ENCODE measurements around the gene ALG3.

Gene ALG3

GRCh38 chr3:184203526-184203925 is 45.2 kb downstream of the ALG3 start:
- Histone ChIP-seq H3K9ac (ENCODE audit: low read length in 5 of 5) (no peak overlapping the region), H3K9me3 (ENCODE audit: control insufficient read depth in 5 of 5, low read length in 5 of 5) (no peaks in the 10 kb centered on the region), H3K4me1 (ENCODE audit: control insufficient read depth in 5 of 5, insufficient read depth in 5 of 5, low read length in 5 of 5) (no peaks in the 10 kb centered on the region), H3K27me3 (ENCODE audit: control insufficient read depth in 5 of 5, insufficient read depth in 4 of 5, low read length in 5 of 5) (peaks cover 0 to 8% (median 2%) of the 10 kb centered on the region in 5 donors), H3K36me3 (ENCODE audit: control insufficient read depth in 5 of 5, insufficient read depth in 5 of 5, low read length in 5 of 5) (no peaks in the 10 kb centered on the region), H3K27ac (ENCODE audit: low read depth, low read length) (no peak overlapping the region), H3K4me3 (ENCODE audit: low read depth in 1 of 5, low read length in 5 of 5) (no peak overlapping the region)

DNA sequence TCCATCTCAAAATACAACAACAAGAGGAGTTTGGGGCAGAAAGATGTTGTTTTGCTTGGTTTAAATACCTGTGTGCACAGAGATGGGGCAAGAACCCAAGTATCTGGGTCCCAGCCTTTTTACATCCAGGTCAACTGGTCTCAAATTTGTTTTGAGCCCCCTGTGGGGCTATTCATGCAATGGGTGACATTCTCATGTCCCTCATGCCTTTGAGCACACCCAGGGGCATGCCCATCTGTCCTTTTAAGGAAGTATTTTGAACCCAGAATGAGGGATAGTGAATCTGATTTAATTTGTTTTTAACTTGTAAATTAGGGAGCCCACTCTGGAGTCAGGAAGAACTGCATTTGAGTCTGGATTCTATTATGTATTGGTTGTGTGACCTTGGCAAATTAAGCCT is 47.9 kb downstream of the ALG3 start:
- Histone ChIP-seq H3K9me3 (ENCODE audit: control insufficient read depth in 5 of 5, low read length in 5 of 5) (no peaks in the 10 kb centered on the region), H3K27me3 (ENCODE audit: control insufficient read depth in 5 of 5, insufficient read depth in 4 of 5, low read length in 5 of 5) (peaks cover 0 to 3% (median 0%) of the 10 kb centered on the region in 5 donors), H3K4me1 (ENCODE audit: control insufficient read depth in 5 of 5, insufficient read depth in 5 of 5, low read length in 5 of 5) (no peaks in the 10 kb centered on the region), H3K36me3 (ENCODE audit: control insufficient read depth in 5 of 5, insufficient read depth in 5 of 5, low read length in 5 of 5) (peaks cover 0 to 9% (median 8%) of the 10 kb centered on the region in 5 donors), H3K27ac (ENCODE audit: low read depth, low read length) (no peak overlapping the region), H3K4me3 (ENCODE audit: low read depth in 1 of 5, low read length in 5 of 5) (no peak overlapping the region), H3K9ac (ENCODE audit: low read length in 5 of 5) (no peak overlapping the region)

GRCh38 chr3:184198509-184198908 is 50.3 kb downstream of the ALG3 start:
- H3K4me1 ChIP-seq (ENCODE audit: control insufficient read depth in 5 of 5, insufficient read depth in 5 of 5, low read length in 5 of 5) = no peaks in the 10 kb centered on the region
- no peak overlapping the region for H3K4me3 ChIP-seq (ENCODE audit: low read depth in 1 of 5, low read length in 5 of 5)
- H3K27me3 ChIP-seq (ENCODE audit: control insufficient read depth in 5 of 5, insufficient read depth in 4 of 5, low read length in 5 of 5) = peaks cover 0 to under 1% (median 0%) of the 10 kb centered on the region in 5 donors
- no peak overlapping the region for H3K27ac ChIP-seq (ENCODE audit: low read depth, low read length)
- no peak overlapping the region for H3K9ac ChIP-seq (ENCODE audit: low read length in 5 of 5)
- H3K9me3 ChIP-seq (ENCODE audit: control insufficient read depth in 5 of 5, low read length in 5 of 5) = no peaks in the 10 kb centered on the region
- H3K36me3 ChIP-seq (ENCODE audit: control insufficient read depth in 5 of 5, insufficient read depth in 5 of 5, low read length in 5 of 5) = peaks cover 0 to 31% (median 30%) of the 10 kb centered on the region in 5 donors

DNA sequence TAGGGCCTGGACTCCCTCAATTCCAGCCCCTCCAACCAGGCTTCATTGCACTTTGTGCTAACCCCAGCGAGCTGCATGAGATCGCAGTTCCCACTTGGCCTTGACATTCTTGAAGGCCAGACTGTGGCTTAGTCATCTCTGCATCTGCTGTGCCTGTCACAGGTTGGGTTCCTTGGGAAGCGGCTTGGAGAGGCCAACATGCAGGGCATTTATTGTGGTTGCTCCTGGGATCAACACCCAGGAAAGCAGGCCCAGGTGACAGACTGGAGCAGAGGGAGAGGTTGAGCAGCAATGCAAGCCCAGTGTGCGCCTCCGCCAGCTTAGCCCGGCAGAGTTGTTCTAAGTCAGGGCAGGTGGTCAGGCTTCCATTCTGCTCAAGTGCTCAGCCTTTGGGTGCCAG is 52.2 kb downstream of the ALG3 start:
- H3K27ac ChIP-seq (ENCODE audit: low read depth, low read length) = no peak overlapping the region
- H3K27me3 ChIP-seq (ENCODE audit: control insufficient read depth in 5 of 5, insufficient read depth in 4 of 5, low read length in 5 of 5) = no peaks in the 10 kb centered on the region
- H3K9me3 ChIP-seq (ENCODE audit: control insufficient read depth in 5 of 5, low read length in 5 of 5) = no peaks in the 10 kb centered on the region
- no peaks in the 10 kb centered on the region for H3K4me1 ChIP-seq (ENCODE audit: control insufficient read depth in 5 of 5, insufficient read depth in 5 of 5, low read length in 5 of 5)
- H3K9ac ChIP-seq (ENCODE audit: low read length in 5 of 5) = no peak overlapping the region
- no peak overlapping the region for H3K4me3 ChIP-seq (ENCODE audit: low read depth in 1 of 5, low read length in 5 of 5)
- peaks cover 5 to 51% (median 48%) of the 10 kb centered on the region in 5 donors for H3K36me3 ChIP-seq (ENCODE audit: control insufficient read depth in 5 of 5, insufficient read depth in 5 of 5, low read length in 5 of 5)

DNA sequence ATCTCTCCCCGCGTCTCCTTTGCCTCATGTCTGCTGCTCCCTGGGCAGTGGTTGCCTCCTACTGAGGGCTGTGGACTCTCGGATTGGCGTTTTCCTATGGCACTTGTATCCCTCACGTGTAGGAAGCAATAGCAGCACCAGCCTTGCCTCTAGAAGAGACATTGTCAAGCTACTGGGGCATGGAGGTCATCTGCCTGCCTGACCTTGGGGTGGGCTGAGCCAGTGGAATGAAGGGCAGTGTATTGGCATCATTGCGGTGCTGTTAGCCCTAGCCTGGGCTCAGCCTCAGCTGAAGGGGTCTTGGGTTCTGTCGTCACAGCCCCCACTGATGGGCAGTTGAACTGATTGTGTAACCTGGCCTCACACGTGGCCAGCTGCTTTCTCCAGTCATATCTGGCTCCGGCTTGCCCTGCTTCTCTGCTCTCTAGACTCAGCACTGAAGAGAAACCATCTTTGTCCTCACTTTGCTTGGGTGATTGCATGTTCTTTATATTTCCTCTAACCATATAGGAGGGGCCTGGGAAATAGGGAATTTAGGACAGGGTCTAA is 54.7 kb downstream of the ALG3 start:
- no peak overlapping the region for H3K27ac ChIP-seq (ENCODE audit: low read depth, low read length)

DNA sequence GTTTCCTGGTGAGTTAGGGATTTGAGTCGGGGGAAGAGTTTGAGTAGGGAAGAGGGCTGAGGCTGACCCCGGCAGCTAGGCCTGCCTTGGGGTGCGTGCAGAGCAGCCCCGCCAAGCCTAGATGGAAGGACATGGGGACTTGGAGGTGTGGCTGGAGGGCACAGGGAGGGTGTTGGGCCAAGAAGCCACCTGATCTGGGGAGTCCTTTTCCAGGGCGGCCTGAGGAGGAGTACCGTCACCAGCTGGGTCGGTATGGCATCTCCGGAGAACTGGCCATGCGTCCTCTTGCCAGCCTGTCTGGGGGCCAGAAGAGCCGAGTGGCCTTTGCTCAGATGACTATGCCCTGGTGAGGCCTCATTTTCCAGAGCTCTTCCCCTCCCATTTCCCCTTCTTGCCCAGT is 55.9 kb downstream of the ALG3 start:
- Histone ChIP-seq H3K4me1 (ENCODE audit: control insufficient read depth in 5 of 5, insufficient read depth in 5 of 5, low read length in 5 of 5) (peaks cover 0 to 10% (median 3%) of the 10 kb centered on the region in 5 donors), H3K4me3 (ENCODE audit: low read depth in 1 of 5, low read length in 5 of 5) (no peak overlapping the region), H3K9ac (ENCODE audit: low read length in 5 of 5) (no peak overlapping the region), H3K36me3 (ENCODE audit: control insufficient read depth in 5 of 5, insufficient read depth in 5 of 5, low read length in 5 of 5) (peaks cover 18 to 87% (median 83%) of the 10 kb centered on the region in 5 donors), H3K27ac (ENCODE audit: low read depth, low read length) (no peak overlapping the region), H3K9me3 (ENCODE audit: control insufficient read depth in 5 of 5, low read length in 5 of 5) (no peaks in the 10 kb centered on the region), H3K27me3 (ENCODE audit: control insufficient read depth in 5 of 5, insufficient read depth in 4 of 5, low read length in 5 of 5) (no peaks in the 10 kb centered on the region)

More for the DNA sequence above, 54.7 kb downstream of the ALG3 start:
- no peak overlapping the region for H3K4me3 ChIP-seq (ENCODE audit: low read depth in 1 of 5, low read length in 5 of 5)
- no peaks in the 10 kb centered on the region for H3K4me1 ChIP-seq (ENCODE audit: control insufficient read depth in 5 of 5, insufficient read depth in 5 of 5, low read length in 5 of 5)
- H3K9me3 ChIP-seq (ENCODE audit: control insufficient read depth in 5 of 5, low read length in 5 of 5) = no peaks in the 10 kb centered on the region
- peaks cover 18 to 76% (median 72%) of the 10 kb centered on the region in 5 donors for H3K36me3 ChIP-seq (ENCODE audit: control insufficient read depth in 5 of 5, insufficient read depth in 5 of 5, low read length in 5 of 5)
- H3K27me3 ChIP-seq (ENCODE audit: control insufficient read depth in 5 of 5, insufficient read depth in 4 of 5, low read length in 5 of 5) = no peaks in the 10 kb centered on the region
- no peak overlapping the region for H3K9ac ChIP-seq (ENCODE audit: low read length in 5 of 5)

All from subcutaneous abdominal adipose tissue (tissue), 5 donors.